ENCODE measurements around the gene ACAD10. TPM values are rescaled to one million over a fixed set of nuclear protein-coding genes. Genes with fewer than 3 reads are reported as not detected.

Gene ACAD10
- total RNA-seq, 4 donors from 2014 or later = 8.8 to 21.6 (median 16.8) TPM

- TF ChIP-seq POLR2A (IDR thresholded peaks at IDR 0.05; ENCODE audit: low read depth) = no peak
- TF ChIP-seq POLR2AphosphoS5 (IDR thresholded peaks at IDR 0.05) = peak; percentile 80 to 88
- no peak for TF ChIP-seq CTCF (IDR thresholded peaks at IDR 0.05)
- Histone ChIP-seq H3K27ac (replicated peaks in 1 of 4) (peak overlapping the region; percentile 86 to 91 (median 88)), H3K4me1 (peaks cover 54 to 97% (median 82%) of the 10 kb centered on the region in 4 donors), H3K36me3 (peaks cover 0 to 27% (median 15%) of the 10 kb centered on the region in 4 donors), H3K27me3 (no peaks in the 10 kb centered on the region), H3K9me3 (no peaks in the 10 kb centered on the region), H3K4me3 (peak overlapping the region; percentile 30 to 52 (median 36))
- WGBS = 14% methylated on average over 15 of the region's 15 CpGs
- peak; percentile 97 for DNase-seq (ENCODE audit: extremely low spot score)
- intact Hi-C loops (cut with DNase I) = no loop called here
These were observed 89.6 kb downstream of the ACAD10 start for GRCh38 chr12:111775205-111776193.

- Histone ChIP-seq H3K27ac (replicated peaks in 1 of 4) (peak overlapping the region; percentile 86 to 91 (median 88)), H3K4me1 (peaks cover 48 to 83% (median 69%) of the 10 kb centered on the region in 4 donors), H3K27me3 (no peaks in the 10 kb centered on the region), H3K36me3 (peaks cover 4 to 38% (median 20%) of the 10 kb centered on the region in 4 donors), H3K4me3 (no peak overlapping the region), H3K9me3 (peaks cover 0 to 7% (median 2%) of the 10 kb centered on the region in 4 donors)
- intact Hi-C loops (cut with DNase I) = no loop called here
- 76% methylated on average over 3 of the region's 3 CpGs for WGBS
- TF ChIP-seq POLR2A (IDR thresholded peaks at IDR 0.05; ENCODE audit: low read depth) (no peak), CTCF (IDR thresholded peaks at IDR 0.05) (no peak), POLR2AphosphoS5 (IDR thresholded peaks at IDR 0.05) (no peak), EP300 (IDR thresholded peaks at IDR 0.05) (no peak)
- DNase-seq (ENCODE audit: extremely low spot score) = no peak
These were observed 91.0 kb downstream of the ACAD10 start for GRCh38 chr12:111776836-111777344.

GRCh38 chr12:111777345-111778045 is 91.6 kb downstream of the ACAD10 start:
- Histone ChIP-seq H3K9me3 (peaks cover 0 to 7% (median 2%) of the 10 kb centered on the region in 4 donors), H3K4me1 (peaks cover 48 to 77% (median 63%) of the 10 kb centered on the region in 4 donors), H3K36me3 (peaks cover 4 to 44% (median 26%) of the 10 kb centered on the region in 4 donors), H3K27me3 (no peaks in the 10 kb centered on the region), H3K4me3 (no peak overlapping the region), H3K27ac (replicated peaks in 1 of 4) (peak overlapping the region; percentile 86 to 91 (median 88))
- no peak for DNase-seq (ENCODE audit: extremely low spot score)
- no peak for TF ChIP-seq POLR2A (IDR thresholded peaks at IDR 0.05; ENCODE audit: low read depth)
- no peak for TF ChIP-seq EP300 (IDR thresholded peaks at IDR 0.05)
- no peak for TF ChIP-seq CTCF (IDR thresholded peaks at IDR 0.05)
- TF ChIP-seq POLR2AphosphoS5 (IDR thresholded peaks at IDR 0.05) = no peak
- 82% methylated on average over 9 of the region's 16 CpGs for WGBS
- intact Hi-C loops (cut with DNase I) = no loop called here

- intact Hi-C loops (cut with DNase I) = no loop called here
- H3K36me3 ChIP-seq = peaks cover 28 to 70% (median 52%) of the 10 kb centered on the region in 4 donors
- no peak overlapping the region for H3K4me3 ChIP-seq
- peaks cover 23 to 50% (median 36%) of the 10 kb centered on the region in 4 donors for H3K4me1 ChIP-seq
- DNase-seq (ENCODE audit: extremely low spot score) = no peak
- 86% methylated on average over 10 of the region's 10 CpGs for WGBS
- TF ChIP-seq CTCF (IDR thresholded peaks at IDR 0.05) (no peak), EP300 (IDR thresholded peaks at IDR 0.05) (no peak), POLR2AphosphoS5 (IDR thresholded peaks at IDR 0.05) (no peak), POLR2A (IDR thresholded peaks at IDR 0.05; ENCODE audit: low read depth) (no peak)
- H3K27ac ChIP-seq (replicated peaks in 1 of 4) = no peak overlapping the region
- H3K27me3 ChIP-seq = no peaks in the 10 kb centered on the region
- peaks cover 0 to 7% (median 2%) of the 10 kb centered on the region in 4 donors for H3K9me3 ChIP-seq
These were observed 94.3 kb downstream of the ACAD10 start for GRCh38 chr12:111780166-111780565.
